GM18868 (cell line): ENCODE data around the gene HMGB4.

Experiments
- ATAC-seq: cut with Tn5 transposase; IDR thresholded peaks from one replicate; pipeline ENCODE4 v1.9.1; 2021; ENCODE audit warnings: mild to moderate bottlenecking, moderate library complexity; ENCODE audit not compliant: unreplicated experiment

The HMGB4 gene

GRCh38 chr1:33895976-33896375 lies 32.1 kb downstream of the HMGB4 start:
- no peak for ATAC-seq

- ATAC-seq = no peak
These were observed 33.3 kb downstream of the HMGB4 start for GRCh38 chr1:33897092-33897725.

- no peak for ATAC-seq
These were observed 34.5 kb downstream of the HMGB4 start for GRCh38 chr1:33898406-33898805.

- ATAC-seq = no peak
These were observed 35.0 kb downstream of the HMGB4 start for GRCh38 chr1:33898881-33899280.

GRCh38 chr1:33899746-33900145 lies 35.9 kb downstream of the HMGB4 start:
- no peak for ATAC-seq

- no peak for ATAC-seq
These were observed 38.8 kb downstream of the HMGB4 start for GRCh38 chr1:33902486-33903209.

GRCh38 chr1:33903210-33903589 lies 39.3 kb downstream of the HMGB4 start:
- no peak for ATAC-seq

GRCh38 chr1:33905241-33905640 lies 41.4 kb downstream of the HMGB4 start:
- no peak for ATAC-seq

GRCh38 chr1:33906156-33906555 lies 42.3 kb downstream of the HMGB4 start:
- ATAC-seq = no peak

- ATAC-seq = no peak
These were observed 44.6 kb downstream of the HMGB4 start for GRCh38 chr1:33908324-33908956.
